Middle frontal gyrus (tissue), 1 donor: ENCODE measurements around the gene PDIA6.
"Not testable (repeated sequence)": the region's sequence is repeated elsewhere in the genome, so short reads cannot be mapped to it uniquely, and the experiment has no call there.

ENCODE experiments used
- DNase-seq: peaks from one replicate; pipeline ENCODE4 v3.0.0-alpha.2; 2015; ENCODE audit warnings: low spot score; ENCODE audit errors: extremely low spot score

PDIA6 gene

DNA sequence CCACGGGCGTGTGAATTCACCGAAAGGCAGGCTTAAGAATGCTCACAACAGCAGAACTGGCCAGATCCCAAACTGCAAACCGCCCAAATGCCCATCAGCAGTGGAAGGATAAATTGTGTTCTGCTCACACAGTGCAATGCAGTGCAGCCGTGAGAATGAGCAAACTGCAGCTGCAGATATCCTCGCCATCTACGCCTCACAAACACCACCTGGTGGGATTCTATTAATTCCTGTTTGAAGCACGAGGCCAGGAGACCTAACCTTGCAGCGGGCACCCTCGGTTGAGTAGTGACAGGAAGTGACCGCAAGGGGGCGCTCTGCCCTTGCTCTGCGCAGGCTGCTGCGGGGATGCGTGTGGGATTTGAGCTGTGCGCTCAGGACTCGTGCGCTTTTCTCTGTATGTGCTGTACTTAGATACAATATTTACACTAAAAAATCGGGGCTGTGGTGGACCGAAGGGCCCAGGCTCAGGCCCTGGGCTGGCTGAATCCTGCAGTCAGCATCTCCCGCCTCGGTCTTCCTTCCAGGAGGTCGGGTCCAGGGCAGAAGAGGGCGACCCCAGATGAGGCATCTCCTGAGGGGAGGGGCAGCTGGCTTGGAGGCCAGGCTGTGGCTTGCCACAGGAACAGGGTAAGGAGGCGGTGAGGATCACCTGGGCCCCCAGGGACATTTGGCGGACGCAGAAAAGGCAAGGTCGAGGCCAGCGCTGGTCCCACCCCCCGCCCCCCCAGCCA lies 19.8 kb upstream of the PDIA6 start:
- peak; percentile 76 for DNase-seq

DNA sequence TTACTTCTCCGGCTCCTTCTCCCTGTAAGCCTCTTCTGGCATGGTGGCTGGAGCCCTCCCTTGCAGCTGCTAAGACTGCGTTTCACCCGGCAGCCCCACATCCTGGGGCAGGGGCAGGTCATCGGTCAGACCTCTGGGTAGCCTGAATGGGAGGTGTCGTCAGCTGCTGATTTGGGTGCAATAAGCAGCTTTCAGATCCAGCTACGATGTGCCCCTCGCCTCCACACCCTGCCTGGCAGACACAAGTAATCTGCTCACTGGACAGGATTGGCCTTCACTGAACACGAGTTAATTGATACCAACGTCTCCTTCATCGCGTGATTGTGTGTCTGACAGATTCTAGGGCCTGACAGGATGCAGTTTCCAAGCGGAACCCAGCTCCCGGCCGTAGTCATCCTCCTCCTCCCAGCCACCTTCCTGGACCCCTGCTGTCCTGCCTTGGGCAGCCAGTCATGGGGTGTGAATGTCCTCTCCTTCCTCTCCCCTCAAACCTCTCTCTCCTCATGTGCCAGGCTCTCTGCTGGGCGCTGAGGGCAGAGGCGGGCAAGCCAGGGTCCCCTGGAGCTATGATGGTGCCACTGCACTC lies 18.9 kb upstream of the PDIA6 start:
- DNase-seq, result no peak

DNA sequence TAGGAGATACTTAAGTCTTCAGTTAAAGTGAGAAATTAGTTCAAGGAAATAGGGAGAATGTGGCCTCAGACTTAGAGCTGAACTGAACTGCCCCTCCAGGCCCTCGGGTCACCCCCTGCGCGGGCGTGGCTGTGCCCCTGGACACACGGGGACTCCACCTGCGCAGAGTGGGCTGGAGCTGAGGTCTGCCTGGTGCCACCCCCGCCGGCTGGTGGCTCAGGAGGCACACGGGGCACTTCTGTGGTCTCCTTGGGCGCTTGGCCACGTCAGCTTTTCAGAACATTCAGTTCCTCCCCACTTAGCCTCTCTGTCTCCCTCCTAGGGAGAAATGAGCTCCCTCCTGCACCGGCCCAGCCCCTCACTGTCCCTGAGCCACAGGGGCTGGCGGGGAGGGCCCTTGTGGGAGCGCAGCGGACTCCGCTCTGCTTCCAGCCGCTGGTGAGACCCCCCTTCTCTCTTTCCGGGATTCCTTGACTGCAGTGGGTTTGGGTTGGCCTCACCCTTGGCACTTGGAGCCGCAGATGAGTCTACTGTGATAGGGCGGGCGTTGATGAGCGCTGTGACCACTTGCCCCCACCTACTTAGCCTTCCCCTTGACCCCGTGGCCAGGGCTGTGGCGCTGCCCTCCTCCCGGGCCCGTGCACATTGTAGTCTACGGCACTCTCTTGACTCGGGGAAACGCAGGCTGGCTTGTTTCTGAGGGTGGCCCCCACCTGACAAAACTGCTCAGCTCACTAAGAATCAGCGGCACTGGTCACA lies 18.2 kb upstream of the PDIA6 start:
- no peak for DNase-seq

DNA sequence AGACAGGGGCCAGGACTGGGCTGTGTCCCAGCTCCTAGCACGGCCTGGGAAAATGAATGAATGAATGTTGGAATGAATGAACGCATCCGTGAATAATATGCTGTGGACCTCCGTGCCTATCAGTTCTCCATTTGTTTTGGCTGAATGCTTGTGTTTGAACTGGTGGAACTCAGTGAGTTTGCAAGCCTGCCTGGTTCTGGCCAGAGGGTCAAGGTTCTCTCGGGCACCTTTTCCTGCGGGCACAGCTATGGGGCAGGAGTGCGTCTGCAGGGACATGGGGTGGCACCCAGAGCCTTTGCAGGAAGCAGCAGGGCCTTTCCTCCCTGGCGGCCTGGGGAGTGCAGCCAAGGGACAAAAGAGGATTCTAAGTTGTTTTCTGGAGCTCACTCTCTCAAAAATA lies 17.6 kb upstream of the PDIA6 start:
- DNase-seq, result no peak

DNA sequence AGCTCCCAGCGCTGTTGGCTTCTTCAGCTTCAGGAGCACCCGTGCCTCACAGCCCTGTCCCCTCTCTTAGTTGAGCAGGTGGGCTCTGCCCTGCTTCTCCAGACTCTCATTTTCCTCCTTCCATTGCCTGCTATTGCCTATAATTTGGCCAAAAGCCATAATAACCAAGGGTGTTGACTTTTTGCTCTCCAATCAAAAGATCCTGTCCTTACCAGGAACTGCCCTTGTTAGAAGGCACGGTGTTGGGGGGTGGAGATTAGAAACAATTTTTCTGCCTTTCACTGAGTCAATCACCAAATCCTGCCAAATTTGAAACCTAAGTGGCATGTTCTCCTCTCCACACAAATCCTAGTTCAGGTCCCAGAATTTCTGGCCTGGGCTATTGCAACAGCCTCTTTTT lies 16.7 kb upstream of the PDIA6 start:
- no peak for DNase-seq

DNA sequence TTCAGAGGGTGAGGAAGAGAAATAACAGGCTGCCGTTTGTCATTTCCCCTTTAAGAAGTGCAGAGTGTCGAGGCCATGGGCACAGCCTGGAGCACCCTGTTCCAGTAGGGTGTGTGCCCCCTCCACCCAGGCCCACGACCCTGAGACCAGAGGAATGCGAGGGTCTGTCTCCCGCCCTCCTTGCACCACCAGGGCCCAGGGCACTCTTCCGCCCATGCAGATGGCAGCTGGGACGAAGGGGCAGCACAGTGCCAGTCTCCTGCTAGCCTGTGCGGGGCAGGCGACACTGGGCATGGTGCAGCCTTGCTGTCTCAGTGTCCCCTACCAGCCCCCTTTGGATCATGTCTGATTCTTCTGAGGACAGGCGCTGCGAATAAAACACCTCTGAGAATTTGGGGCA lies 15.8 kb upstream of the PDIA6 start:
- DNase-seq, result no peak

DNA sequence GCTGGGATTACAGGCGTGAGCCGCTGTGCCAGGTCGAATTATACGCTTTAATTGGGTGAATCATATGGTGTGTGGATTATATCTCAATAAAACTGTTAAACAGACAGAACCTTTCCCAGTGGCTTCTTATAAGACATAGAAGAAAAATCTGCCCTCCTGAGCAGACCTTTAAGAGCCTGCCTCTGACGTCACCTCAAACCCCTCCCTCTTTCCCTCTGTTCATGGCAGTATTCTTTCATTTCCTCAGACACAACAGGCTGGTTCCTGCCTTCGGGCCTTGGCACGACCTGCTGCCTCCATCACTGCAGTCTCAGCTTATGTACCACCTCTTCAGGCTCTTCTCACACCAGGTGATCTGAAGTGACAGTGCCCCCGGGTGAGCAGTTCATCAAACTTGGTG lies 14.0 kb upstream of the PDIA6 start:
- no peak for DNase-seq

DNA sequence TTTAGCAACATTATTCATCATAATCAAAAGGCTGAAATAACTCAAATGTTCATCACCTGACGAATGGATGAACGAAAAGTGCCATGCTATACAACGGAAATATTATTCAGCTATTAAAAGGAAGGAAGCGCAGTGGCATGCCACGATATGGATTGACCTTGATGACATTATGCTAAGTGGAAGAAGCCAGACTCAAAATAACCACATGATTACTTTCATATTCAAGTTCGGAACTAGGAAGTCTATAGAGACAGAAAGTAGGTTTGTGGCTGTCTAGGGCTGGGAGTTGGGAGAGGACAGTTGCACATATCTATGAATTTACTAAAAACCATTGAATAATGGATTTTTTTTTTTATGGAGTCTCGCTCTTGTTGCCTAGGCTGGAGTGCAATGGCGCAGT lies 13.4 kb upstream of the PDIA6 start:
- DNase-seq, result no peak

DNA sequence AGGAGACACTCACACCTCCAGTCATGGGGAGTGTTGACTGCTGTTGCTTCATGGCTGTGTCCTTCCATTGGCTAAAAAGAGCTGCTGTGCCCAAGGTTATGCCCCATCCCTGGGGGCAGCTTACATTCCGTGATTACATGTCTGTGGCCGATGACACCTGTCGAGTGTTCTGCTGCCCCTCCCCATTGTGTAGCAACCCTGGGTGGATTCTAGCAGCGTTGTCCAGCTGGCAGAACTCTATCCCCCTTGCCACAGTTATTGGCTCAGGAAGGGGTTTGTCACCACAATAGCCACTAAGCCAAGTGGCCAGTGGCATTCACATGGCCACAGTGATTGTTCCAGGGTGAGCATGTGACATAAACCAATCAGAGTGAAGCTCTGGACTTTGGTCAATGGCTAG lies 11.6 kb upstream of the PDIA6 start:
- no peak for DNase-seq

DNA sequence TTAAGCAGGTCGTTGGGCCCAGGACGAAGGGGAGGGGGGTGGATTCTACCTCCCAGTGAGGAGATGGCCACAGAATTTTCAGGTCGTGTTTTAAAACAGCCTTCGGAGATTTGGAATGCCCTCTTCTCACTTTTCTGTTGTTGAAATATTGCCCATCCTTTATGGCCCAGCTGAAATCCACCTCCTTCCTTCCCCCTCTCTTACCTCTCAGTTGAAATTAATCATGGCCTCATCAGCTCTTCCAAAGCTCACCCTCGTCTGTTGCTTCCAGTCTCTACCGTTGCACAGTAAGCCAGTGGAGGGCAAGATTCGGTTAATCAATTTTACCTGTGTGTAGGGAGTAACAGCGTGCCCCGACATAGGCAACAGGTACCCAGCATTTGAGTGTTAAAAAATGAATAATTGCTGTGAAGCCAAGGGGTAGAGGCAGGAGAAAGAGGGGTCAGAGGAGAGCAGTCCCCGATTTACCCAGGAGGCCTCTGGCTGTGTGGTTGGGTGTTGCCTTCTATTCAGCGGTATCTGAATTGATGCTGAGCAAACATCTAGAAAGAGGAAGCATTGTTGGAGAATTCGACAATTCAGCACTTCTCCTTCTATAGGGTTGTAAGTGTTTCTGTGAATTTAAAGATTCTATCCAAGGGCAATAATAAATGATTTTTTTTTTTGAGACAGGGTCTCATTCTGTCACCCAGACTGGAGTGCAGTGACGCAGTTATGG lies 8.6 kb upstream of the PDIA6 start:
- DNase-seq, result no peak

DNA sequence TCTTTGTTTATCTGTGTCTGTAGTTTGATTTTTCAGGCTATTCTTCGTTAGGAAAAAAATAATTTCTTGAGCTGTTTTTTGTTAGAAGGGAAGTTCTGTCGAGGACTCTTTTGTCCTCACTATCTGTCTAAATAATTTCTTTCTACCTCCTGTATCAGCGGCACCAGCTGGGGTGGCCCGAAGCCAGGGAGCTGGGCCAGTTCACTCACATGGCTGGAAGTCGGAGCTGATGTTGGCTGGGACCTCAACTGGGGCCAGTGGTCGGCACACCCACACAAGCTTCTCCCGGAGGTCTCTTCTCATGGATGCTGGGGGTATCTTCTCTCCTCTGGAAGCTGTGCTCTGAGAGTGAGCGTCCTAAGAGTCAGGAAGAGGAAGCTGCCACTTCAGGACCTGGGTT lies 8.0 kb upstream of the PDIA6 start:
- DNase-seq, result no peak

DNA sequence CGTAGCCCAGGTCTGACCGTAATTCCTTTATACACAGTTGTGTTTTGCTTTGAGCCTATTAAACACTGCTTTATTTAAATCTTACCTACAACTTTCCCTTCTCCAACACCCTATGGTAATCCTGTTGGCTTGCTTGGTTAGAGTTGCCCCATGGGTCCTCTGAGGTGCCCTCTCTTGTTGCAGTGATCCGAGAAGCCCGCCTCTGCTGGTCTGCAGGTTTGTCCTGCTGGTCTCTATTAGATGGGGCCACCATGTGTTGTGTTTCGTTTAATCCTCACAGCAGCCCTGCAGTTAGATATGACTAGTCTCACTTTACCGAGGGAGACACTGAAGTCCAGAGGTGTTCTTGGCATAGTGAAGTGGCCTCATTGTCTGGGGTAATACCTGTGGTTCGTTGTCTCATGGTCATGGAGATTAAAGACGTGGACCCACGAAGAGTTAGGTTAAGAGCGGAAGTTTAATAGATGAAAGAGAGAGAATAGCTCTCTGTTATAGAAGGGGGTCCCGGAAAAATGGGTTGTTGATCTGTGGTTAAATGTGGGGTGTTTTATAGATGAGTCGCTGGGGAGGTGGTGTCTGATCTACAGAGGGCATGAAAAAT lies 7.2 kb upstream of the PDIA6 start:
- DNase-seq, result no peak

DNA sequence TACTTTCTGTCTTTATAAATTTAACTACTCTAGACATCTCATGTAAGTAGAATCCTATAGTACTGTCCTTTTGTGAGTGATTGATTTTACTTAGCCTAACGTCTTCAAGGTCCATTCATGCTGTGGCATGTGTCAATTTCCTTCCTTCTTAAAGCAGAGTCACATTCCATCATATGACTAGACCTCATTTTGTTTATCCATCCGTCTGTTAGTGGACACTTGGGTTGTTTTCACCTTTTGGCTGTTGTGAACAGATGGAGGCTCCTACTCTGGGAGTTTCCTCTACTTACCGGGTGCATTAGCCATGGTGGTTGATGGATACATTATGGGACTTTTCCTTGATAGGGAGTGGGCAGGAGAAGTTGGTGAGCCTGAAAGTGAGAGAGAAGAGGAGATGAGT lies 6.4 kb upstream of the PDIA6 start:
- DNase-seq, result no peak

DNA sequence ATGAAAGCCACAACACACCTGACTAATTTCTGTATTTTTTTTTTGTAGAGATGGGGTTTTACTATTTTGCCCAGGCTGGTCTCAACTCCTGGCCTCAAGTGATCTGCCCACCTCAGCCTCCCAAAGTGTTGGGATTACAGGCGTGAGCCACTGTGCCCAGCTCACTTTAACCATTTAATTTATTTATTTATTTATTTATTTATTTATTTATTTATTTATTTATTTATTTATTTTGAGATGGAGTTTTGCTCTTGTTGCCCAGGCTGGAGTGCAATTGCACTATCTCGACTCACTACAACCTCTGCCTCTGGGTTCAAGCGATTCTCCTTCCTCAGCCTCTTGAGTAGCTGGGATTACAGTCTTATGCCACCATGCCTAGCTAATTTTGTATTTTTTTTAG lies 5.7 kb upstream of the PDIA6 start:
- not testable (repeated sequence) for DNase-seq

DNA sequence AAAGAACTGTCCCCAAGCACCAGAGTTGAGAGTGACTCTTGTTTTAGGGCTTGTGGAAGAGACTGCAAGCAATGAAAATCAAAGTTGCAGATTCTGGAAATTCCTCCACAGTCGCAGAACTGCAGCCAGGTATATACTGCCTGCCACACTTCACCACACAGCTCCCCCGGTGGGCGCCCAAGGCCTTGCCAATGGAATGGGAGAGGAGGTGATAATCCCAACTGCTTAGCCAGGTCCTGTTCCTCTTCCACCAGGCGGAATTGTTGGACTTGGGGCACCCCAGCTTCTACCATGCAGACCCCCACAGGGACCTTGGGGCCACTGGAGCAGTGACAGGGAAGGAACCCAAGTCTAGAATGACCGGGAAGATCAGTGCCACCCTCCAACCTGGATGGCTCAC lies 4.8 kb upstream of the PDIA6 start:
- no peak for DNase-seq

DNA sequence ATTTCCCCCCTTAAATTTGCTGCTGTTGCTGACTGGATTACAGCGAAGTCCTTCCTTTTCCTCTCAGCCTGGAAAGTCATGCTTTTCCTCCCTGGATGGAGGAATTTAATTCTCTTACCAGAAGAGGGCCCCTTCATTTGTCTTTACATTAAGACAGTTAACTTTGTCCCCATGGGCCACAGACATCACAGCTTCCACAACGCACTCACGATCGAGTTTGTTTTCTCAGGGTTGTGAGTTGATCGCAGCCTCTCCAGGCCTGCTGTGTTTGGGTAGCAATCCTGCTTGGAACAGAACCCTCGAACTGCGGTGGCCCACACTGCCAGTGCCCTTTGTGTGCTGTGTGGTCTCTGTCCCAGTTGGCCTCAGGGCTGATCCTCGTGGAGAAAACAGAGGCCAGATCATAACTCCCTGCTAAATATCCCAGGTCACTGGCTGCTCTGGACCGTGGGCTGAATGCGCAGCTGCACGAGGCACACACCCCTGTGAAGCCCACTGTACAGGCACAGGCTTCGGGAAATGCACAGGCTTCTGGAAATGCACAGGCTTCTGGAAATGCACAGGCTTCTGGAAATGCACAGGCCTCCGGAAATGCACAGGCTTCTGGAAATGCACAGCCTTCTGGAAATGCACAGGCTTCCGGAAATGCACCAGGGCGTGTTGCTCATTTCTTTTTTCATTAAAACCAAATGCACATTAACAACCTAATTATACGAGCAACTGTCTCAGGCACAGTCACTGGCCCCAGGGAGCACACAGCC lies 2.2 kb upstream of the PDIA6 start:
- no peak for DNase-seq

DNA sequence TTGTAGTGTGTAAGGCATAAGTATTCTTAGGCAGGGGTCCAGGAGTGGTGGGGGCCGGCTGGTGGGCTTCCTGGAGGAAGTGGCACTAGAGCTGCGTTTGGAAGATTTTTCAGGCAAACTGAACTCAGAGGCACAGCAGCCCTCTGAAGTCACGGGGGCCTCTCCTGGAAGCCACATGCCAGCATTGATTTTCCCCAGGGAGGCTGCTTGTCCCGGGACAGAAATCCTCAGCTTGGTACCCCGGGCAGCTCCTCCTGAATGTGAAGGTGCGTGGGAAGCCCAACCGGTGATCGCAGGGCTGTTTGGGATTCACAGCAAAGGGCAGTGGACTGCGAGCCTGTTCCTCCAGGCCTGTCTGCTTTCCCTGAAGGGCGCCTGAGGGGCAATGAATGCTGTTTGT lies 1.6 kb upstream of the PDIA6 start:
- no peak for DNase-seq

DNA sequence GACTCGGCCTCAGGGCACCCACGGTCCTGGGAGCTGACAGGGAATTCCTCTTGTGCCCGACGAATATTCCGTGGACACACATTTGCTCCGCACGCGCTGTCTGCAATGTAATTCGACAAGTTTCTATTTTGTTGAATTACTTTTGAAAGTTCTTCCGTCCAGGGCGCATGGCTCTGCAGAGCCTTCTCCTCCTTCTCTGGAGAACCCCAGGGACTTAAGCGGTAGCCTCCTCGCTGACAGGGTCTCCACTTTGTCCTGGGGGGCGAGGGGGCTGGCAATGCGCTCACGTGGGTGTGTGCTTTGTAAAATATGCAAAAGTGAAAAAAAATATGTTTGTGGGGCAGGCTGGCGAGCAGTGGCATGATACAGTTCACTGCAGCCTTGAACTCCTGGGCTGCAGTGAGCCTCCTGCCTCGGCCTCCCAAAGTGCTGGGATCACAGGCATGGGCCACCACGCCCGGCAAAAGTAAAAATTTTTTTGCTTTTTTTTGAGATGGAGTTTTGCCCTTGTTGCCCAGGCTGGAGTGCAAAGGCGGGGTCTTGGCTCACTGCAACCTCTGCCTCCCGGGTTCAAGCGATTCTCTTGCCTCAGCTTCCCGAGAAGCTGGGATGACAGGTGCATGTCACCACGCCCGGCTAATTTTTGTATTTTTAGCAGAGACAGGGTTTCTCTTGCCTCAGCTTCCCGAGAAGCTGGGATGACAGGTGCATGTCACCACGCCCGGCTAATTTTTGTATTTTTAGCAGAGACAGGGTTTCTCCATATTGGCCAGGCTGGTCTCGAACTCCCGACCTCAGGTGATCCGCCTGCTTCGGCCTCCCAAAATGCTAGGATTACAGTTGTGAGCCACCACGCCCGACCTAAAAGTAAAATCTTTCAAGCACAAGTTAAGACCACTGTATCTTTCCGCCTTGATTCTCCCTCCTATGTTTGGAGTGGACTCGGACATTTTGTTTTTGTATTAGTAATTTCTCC lies 866 bp upstream of the PDIA6 start:
- not testable (repeated sequence) for DNase-seq

DNA sequence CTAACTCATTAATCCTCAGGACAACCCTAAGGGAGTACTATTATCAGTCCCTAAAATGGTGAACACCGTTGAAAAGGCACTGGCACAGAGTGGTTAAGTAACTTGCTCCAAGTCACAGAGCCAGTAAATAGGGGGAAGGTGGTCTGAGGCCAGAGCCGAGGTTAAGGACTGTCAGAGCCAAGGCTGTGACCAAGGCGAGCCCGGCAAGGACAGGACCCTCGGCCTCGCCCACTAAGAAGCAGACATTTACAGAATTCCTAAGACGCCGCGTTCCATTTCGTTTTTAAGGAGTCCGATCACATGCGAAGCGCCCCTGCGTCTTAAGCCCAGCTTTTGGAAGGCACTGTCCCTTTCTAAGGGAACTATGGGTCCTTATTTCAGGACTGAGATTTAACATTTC lies 1.1 kb downstream of the PDIA6 start:
- DNase-seq, result no peak
